ENCODE measurements around the gene GRIK2. TPM values are rescaled to one million over a fixed set of nuclear protein-coding genes. Genes with fewer than 3 reads are reported as not detected.
"Not testable (repeated sequence)": the region's sequence is repeated elsewhere in the genome, so short reads cannot be mapped to it uniquely, and the experiment has no call there.

GRIK2 gene
- total RNA-seq: 1 to 10 TPM in 3 of 4 donors, not detected in 1; 2.0 to 4.0 (median 2.0) TPM

DNA sequence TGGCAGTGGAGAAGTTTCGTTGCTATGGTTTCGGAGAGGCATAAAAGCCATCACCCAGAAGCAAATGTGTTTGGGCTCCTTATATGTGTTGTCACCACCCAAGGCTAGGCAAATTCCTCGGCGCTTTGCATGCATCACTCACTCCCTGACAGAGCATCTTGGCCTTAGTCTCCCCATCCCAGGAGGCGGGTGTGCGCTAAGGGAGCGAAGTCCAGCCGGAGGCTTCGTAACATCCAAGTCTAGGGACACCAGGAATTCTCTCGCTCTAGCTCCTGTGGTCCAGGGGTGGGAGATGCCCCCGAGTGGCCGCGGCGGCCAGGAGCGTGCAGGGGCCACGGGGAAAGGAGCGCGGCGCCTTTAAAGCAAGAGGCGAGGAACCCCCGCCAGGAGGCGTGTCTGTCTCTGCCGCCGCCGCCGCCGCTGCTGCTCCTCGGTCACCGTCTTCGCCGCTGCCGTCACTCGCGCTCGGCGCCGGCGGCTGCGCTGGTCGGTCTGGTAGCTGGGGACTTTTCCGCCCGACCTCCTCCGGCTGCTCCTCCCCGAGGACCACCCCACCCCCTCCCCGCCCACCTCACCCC is at the start of gene GRIK2:
GRIK2 (plus strand) TSS at position 458 of the 578 bp plus-strand sequence.
- TF ChIP-seq, protein P1, sequence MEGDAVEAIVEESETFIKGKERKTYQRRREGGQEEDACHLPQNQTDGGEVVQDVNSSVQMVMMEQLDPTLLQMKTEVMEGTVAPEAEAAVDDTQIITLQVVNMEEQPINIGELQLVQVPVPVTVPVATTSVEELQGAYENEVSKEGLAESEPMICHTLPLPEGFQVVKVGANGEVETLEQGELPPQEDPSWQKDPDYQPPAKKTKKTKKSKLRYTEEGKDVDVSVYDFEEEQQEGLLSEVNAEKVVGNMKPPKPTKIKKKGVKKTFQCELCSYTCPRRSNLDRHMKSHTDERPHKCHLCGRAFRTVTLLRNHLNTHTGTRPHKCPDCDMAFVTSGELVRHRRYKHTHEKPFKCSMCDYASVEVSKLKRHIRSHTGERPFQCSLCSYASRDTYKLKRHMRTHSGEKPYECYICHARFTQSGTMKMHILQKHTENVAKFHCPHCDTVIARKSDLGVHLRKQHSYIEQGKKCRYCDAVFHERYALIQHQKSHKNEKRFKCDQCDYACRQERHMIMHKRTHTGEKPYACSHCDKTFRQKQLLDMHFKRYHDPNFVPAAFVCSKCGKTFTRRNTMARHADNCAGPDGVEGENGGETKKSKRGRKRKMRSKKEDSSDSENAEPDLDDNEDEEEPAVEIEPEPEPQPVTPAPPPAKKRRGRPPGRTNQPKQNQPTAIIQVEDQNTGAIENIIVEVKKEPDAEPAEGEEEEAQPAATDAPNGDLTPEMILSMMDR (IDR thresholded peaks at IDR 0.05): peak in 3 of 5 experiments; percentile 9 to 30 (median 29)
- TF ChIP-seq POLR2A (IDR thresholded peaks at IDR 0.05): no peak
- intact Hi-C loops (cut with DNase I; ENCODE audit: low total_unique reads): no loop called here
- H3K9me3 ChIP-seq: no peaks in the 10 kb centered on the region
- 11 to 20% methylated on average over 1 to 22 of the region's 45 CpGs for WGBS, 2 donors (ENCODE audit: low coverage in 1 of 2)
- in situ Hi-C loops (cut with MboI; ENCODE audit: low pct_ligation_motif_present in 1 of 4, low pct_unique_long_range_greater_than_20kb in 1 of 4, low sequenced_read_pairs in 3 of 4): no loop called here
- H3K27me3 ChIP-seq: peaks cover 81% of the 10 kb centered on the region
- H3K27ac ChIP-seq: no peak within 1 kb of the TSS
- H3K4me1 ChIP-seq: peaks cover 0 to 12% (median 2%) of the 10 kb centered on the region in 4 donors
- peak within 1 kb of the TSS in 3 of 4 donors; percentile 20 to 50 (median 31) for H3K4me3 ChIP-seq
- H3K36me3 ChIP-seq: no peaks in the 10 kb centered on the region
- DNase-seq: peak; percentile 25

DNA sequence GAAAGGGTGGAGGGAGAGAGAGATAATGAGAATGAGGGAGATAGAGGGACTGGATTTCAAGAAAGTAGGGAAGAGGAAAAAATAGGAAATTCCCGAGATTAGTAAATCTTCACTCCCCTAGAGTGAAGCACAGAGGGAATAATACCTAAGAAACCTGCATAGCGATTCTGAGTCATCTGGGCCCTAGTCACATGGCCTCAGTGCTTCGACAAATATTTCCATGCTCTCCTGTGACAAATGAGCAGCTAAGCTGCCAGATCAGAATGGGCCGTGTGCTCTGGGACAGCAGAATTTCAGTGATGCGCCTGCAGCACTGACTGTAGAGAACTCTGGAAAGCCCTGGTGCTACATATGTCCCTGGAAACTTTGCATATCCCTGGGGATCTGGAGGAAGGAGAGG is 48.6 kb upstream of the GRIK2 start:
- in situ Hi-C loops (cut with MboI; ENCODE audit: low pct_ligation_motif_present in 1 of 4, low pct_unique_long_range_greater_than_20kb in 1 of 4, low sequenced_read_pairs in 3 of 4) (no loop called here), intact Hi-C loops (cut with DNase I; ENCODE audit: low total_unique reads) (no loop called here)
- Histone ChIP-seq H3K4me3 (no peak overlapping the region), H3K9me3 (no peaks in the 10 kb centered on the region), H3K36me3 (no peaks in the 10 kb centered on the region), H3K4me1 (no peaks in the 10 kb centered on the region), H3K27me3 (no peaks in the 10 kb centered on the region), H3K27ac (no peak overlapping the region)
- 64 to 70% methylated on average over 3 to 5 of the region's 5 CpGs for WGBS, 2 donors (ENCODE audit: low coverage in 1 of 2)
- TF ChIP-seq EP300 (IDR thresholded peaks at IDR 0.05; ENCODE audit: low read depth) (no peak), POLR2A (IDR thresholded peaks at IDR 0.05) (no peak), POLR2AphosphoS5 (IDR thresholded peaks at IDR 0.05) (no peak)
- TF ChIP-seq, protein P1 (IDR thresholded peaks at IDR 0.05): no peak
- no peak for DNase-seq

GRCh38 chr6:101348816-101349215 is 44.7 kb upstream of the GRIK2 start:
- Histone ChIP-seq H3K4me3 (no peak overlapping the region), H3K27ac (no peak overlapping the region), H3K27me3 (no peaks in the 10 kb centered on the region), H3K9me3 (no peaks in the 10 kb centered on the region), H3K36me3 (no peaks in the 10 kb centered on the region), H3K4me1 (no peaks in the 10 kb centered on the region)
- intact Hi-C loops (cut with DNase I; ENCODE audit: low total_unique reads) (no loop called here), in situ Hi-C loops (cut with MboI; ENCODE audit: low pct_ligation_motif_present in 1 of 4, low pct_unique_long_range_greater_than_20kb in 1 of 4, low sequenced_read_pairs in 3 of 4) (no loop called here)
- WGBS, 2 donors (ENCODE audit: low coverage in 1 of 2): 43 to 78% methylated on average over 1 to 3 of the region's 3 CpGs
- DNase-seq: no peak
- TF ChIP-seq, protein P1 (IDR thresholded peaks at IDR 0.05): no peak
- TF ChIP-seq POLR2A (IDR thresholded peaks at IDR 0.05): no peak
- TF ChIP-seq EP300 (IDR thresholded peaks at IDR 0.05; ENCODE audit: low read depth): no peak
- no peak for TF ChIP-seq POLR2AphosphoS5 (IDR thresholded peaks at IDR 0.05)

DNA sequence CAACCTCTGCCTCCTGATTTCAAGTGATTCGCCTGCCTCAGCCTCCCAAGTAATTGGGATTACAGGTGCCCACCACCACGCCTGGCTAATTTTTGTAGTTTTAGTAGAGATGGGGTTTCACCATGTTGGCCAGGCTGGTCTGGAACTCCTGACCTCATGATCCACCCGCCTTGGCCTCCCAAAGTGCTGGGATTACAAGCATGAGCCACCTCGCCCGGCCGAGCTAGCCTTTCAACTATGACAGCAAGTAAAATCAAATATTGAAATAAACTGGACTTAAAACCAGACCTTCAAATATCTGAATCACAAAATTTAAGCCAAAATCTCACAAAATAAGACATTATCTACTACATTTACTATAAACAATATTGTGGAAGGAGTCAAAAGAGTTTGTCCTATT is 42.9 kb upstream of the GRIK2 start:
- H3K4me3 ChIP-seq; H3K9me3 ChIP-seq; intact Hi-C loops (cut with DNase I; ENCODE audit: low total_unique reads); H3K4me1 ChIP-seq; H3K36me3 ChIP-seq; H3K27me3 ChIP-seq; H3K27ac ChIP-seq; DNase-seq; in situ Hi-C loops (cut with MboI; ENCODE audit: low pct_ligation_motif_present in 1 of 4, low pct_unique_long_range_greater_than_20kb in 1 of 4, low sequenced_read_pairs in 3 of 4): not testable (repeated sequence)
- 85 to 100% methylated on average over 2 to 6 of the region's 6 CpGs for WGBS, 2 donors (ENCODE audit: low coverage in 1 of 2)

- DNase-seq: no peak
- no peaks in the 10 kb centered on the region for H3K9me3 ChIP-seq
- WGBS, 2 donors (ENCODE audit: low coverage in 1 of 2): 85 to 100% methylated on average over 1 of the region's 1 CpG
- H3K27ac ChIP-seq: no peak overlapping the region
- no peaks in the 10 kb centered on the region for H3K27me3 ChIP-seq
- H3K4me1 ChIP-seq: no peaks in the 10 kb centered on the region
- no peak overlapping the region for H3K4me3 ChIP-seq
- no peaks in the 10 kb centered on the region for H3K36me3 ChIP-seq
- in situ Hi-C loops (cut with MboI; ENCODE audit: low pct_ligation_motif_present in 1 of 4, low pct_unique_long_range_greater_than_20kb in 1 of 4, low sequenced_read_pairs in 3 of 4) (no loop called here), intact Hi-C loops (cut with DNase I; ENCODE audit: low total_unique reads) (no loop called here)
- TF ChIP-seq POLR2AphosphoS5 (IDR thresholded peaks at IDR 0.05) (no peak), POLR2A (IDR thresholded peaks at IDR 0.05) (no peak), EP300 (IDR thresholded peaks at IDR 0.05; ENCODE audit: low read depth) (no peak)
- TF ChIP-seq, protein P1 (IDR thresholded peaks at IDR 0.05): no peak
Measured at GRCh38 chr6:101351173-101351572, 42.3 kb upstream of the GRIK2 start.
